Ramos (cell line): Measurements from ENCODE around the gene ZDHHC7.
"Not testable (repeated sequence)": the region's sequence is repeated elsewhere in the genome, so short reads cannot be mapped to it uniquely, and the experiment has no call there.

Source experiments
- in situ Hi-C: fragments of 300-500 bp; cut with MboI; formaldehyde crosslinking; loops from one replicate; pipeline ENCODE4 v1.14.3; 2022; ENCODE audit warnings: low sequenced_read_pairs; ENCODE audit not compliant: unreplicated experiment

ZDHHC7 gene

GRCh38 chr16:85010931-85011845, at the start of gene ZDHHC7:
TSS of gene ZDHHC7 (minus strand) at chr16:85011535. CDS start at chr16:84990618, 20,917 bp downstream.
- in situ Hi-C loops, result no loop called here

GRCh38 chr16:85058909-85059308, 47.6 kb upstream of the ZDHHC7 start:
- in situ Hi-C loops, result no loop called here

- in situ Hi-C loops, result no loop called here
Observed at GRCh38 chr16:85057948-85058347, 46.6 kb upstream of the ZDHHC7 start.

- in situ Hi-C loops, result no loop called here
Observed at GRCh38 chr16:85057212-85057889, 46.0 kb upstream of the ZDHHC7 start.

- in situ Hi-C loops, result no loop called here
Observed at GRCh38 chr16:85056211-85056748, 44.9 kb upstream of the ZDHHC7 start.

GRCh38 chr16:85055493-85056210, 44.3 kb upstream of the ZDHHC7 start:
- in situ Hi-C loops, result no loop called here

- in situ Hi-C loops, result no loop called here
Observed at GRCh38 chr16:85054948-85055492, 43.7 kb upstream of the ZDHHC7 start.

GRCh38 chr16:85054321-85054720, 43.0 kb upstream of the ZDHHC7 start:
- in situ Hi-C loops, result not testable (repeated sequence)

GRCh38 chr16:85052536-85052935, 41.2 kb upstream of the ZDHHC7 start:
- in situ Hi-C loops, result no loop called here

- in situ Hi-C loops, result no loop called here
Observed at GRCh38 chr16:85051683-85052082, 40.3 kb upstream of the ZDHHC7 start.

- in situ Hi-C loops, result no loop called here
Observed at GRCh38 chr16:85051067-85051581, 39.8 kb upstream of the ZDHHC7 start.

GRCh38 chr16:85049706-85050305, 38.5 kb upstream of the ZDHHC7 start:
- in situ Hi-C loops, result no loop called here

- in situ Hi-C loops, result no loop called here
Observed at GRCh38 chr16:85048921-85049562, 37.7 kb upstream of the ZDHHC7 start.

GRCh38 chr16:85047867-85048455, 36.6 kb upstream of the ZDHHC7 start:
- in situ Hi-C loops, result no loop called here

- in situ Hi-C loops, result no loop called here
Observed at GRCh38 chr16:85046931-85047866, 35.9 kb upstream of the ZDHHC7 start.

GRCh38 chr16:85046472-85046916, 35.2 kb upstream of the ZDHHC7 start:
- in situ Hi-C loops, result no loop called here

GRCh38 chr16:85045641-85046471, 34.5 kb upstream of the ZDHHC7 start:
- in situ Hi-C loops, result no loop called here
